MG63 (cell line): ENCODE measurements around the gene VN1R2. TPM values are rescaled to one million over a fixed set of nuclear protein-coding genes. Genes with fewer than 3 reads are reported as not detected.
"Not testable (repeated sequence)": the region's sequence is repeated elsewhere in the genome, so short reads cannot be mapped to it uniquely, and the experiment has no call there.

ENCODE experiments used
- DNase-seq: peaks from one replicate; pipeline ENCODE4 v3.0.0-alpha.2; 2020
- H3K27me3 ChIP-seq: fragments of 250-450 bp; sonication (Bioruptor Pico); 2 replicates; pipeline ENCODE4 v1.5.1; 2020; ENCODE audit warnings: mild to moderate bottlenecking, moderate library complexity
- H3K36me3 ChIP-seq: fragments of 250-450 bp; sonication (Bioruptor Pico); 2 replicates; pipeline ENCODE4 v1.5.1; 2020; ENCODE audit warnings: mild to moderate bottlenecking, moderate library complexity
- H3K4me3 ChIP-seq: fragments of 250-450 bp; sonication (Bioruptor Pico); 2 replicates; pipeline ENCODE4 v1.5.1; 2020; ENCODE audit warnings: mild to moderate bottlenecking, moderate library complexity
- H3K9me3 ChIP-seq: fragments of 250-450 bp; sonication (Bioruptor Pico); 2 replicates; pipeline ENCODE4 v1.5.1; 2020; ENCODE audit warnings: mild to moderate bottlenecking, moderate library complexity
- total RNA-seq: library from RNA; depleted of rRNA; stranded (reverse); fragments of >200 nt; shearing (Covaris generic); gene quantifications from 2 replicates; pipeline ENCODE4 v1.2.3, GENCODE V29; 2014; ENCODE audit warnings: low replicate concordance; rRNA removed

VN1R2 gene
- total RNA-seq, 1 experiment from 2014 or later: not detected

GRCh38 chr19:53294786-53295441, 36.8 kb downstream of the VN1R2 start:
- Histone ChIP-seq H3K9me3 (peaks cover 9% of the 10 kb centered on the region), H3K27me3 (no peaks in the 10 kb centered on the region), H3K36me3 (no peaks in the 10 kb centered on the region), H3K4me3 (no peak overlapping the region)
- no peak for DNase-seq

DNA sequence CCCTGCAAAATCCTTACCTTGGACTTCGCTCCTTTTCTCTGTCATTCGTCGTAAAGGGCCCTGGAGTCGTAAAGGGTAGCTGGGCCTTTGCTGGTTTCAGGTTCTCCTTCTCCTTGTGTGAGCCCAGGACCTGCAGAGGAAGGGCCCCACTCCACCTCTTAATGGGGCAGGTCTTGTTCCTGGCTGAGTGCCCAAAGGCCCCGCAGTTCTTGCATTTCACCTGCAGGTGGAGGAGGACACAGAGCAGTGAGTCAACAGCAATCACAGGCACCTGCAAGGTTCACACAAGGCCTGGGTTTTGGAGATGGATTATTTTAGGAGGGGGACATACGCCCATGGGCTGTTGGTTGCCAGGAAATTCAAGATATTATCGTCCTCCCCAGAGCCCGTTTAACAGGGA, 43.2 kb downstream of the VN1R2 start:
- not testable (repeated sequence) for DNase-seq, H3K27me3 ChIP-seq, H3K9me3 ChIP-seq, H3K36me3 ChIP-seq, H3K4me3 ChIP-seq

DNA sequence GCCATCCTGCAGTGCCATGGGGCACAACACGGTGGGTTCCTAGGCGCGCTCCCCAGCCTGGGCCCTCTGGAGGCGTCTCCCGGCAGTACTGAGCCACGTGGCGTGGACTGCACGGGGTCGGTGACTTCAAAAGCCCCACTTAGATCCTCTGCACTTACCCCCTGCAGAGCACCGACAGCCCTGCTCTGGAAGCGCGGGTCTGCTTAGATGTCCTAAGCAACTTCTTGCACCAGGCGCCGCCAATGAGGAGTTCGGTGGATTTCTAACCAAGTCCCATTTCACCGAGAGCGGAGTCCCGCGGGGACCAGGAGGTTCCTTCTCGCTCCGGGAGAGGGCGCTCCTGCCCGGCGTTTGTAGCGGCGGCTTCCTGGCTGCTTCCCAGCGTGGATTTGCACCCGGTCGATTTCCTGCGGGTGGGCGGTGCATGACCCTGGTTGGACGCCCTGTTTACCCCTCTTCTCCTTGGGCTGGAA, 50.3 kb downstream of the VN1R2 start:
- no peaks in the 10 kb centered on the region for H3K36me3 ChIP-seq
- DNase-seq: no peak
- H3K4me3 ChIP-seq: no peak overlapping the region

More for the DNA sequence above, 50.3 kb downstream of the VN1R2 start:
- Histone ChIP-seq H3K9me3 (peaks cover 3% of the 10 kb centered on the region; the same call in 1 of the 2 replicates), H3K27me3 (no peaks in the 10 kb centered on the region)

Other genes starting within 250 kb of the VN1R2 start
- not detected in 2 replicates for gene ERVV-1, start 244.4 kb upstream of the VN1R2 start, total RNA-seq
- not detected in 2 replicates for gene ERVV-2, start 213.6 kb upstream of the VN1R2 start, total RNA-seq
- gene ZNF160, start 154.9 kb upstream of the VN1R2 start, total RNA-seq: 6.4 and 9.8 TPM in 2 replicates
- not detected in 2 replicates for gene ZNF415, start 125.4 kb upstream of the VN1R2 start, total RNA-seq
- 0.69 and 1.5 TPM in 2 replicates for gene ZNF347, start 99.2 kb upstream of the VN1R2 start, total RNA-seq
- gene ZNF665, start 64.9 kb upstream of the VN1R2 start, total RNA-seq: not detected in 2 replicates
- gene ZNF677, start 3.4 kb upstream of the VN1R2 start, total RNA-seq: 0.59 and 4.7 TPM in 2 replicates
- not detected in 2 replicates for gene VN1R4, start 9.4 kb downstream of the VN1R2 start, total RNA-seq
- gene ZNF845, start 75.5 kb downstream of the VN1R2 start, total RNA-seq: 2.6 and 11.8 TPM in 2 replicates
- 1.1 and 2.7 TPM in 2 replicates for gene ZNF525, start 107.4 kb downstream of the VN1R2 start, total RNA-seq
- 6.9 and 11.8 TPM in 2 replicates for gene ZNF765, start 136.9 kb downstream of the VN1R2 start, total RNA-seq
- 9.7 and 14.4 TPM in 2 replicates for gene ZNF761, start 173.7 kb downstream of the VN1R2 start, total RNA-seq
- gene ZNF813, start 209.4 kb downstream of the VN1R2 start, total RNA-seq: not detected in 2 replicates